Common myeloid progenitor, CD34-positive (primary cell): ENCODE data around the gene UNK.
A peak's percentile ranks its signal among the peaks of the same experiment; 100 is the strongest.
"Not testable (repeated sequence)": the region's sequence is repeated elsewhere in the genome, so short reads cannot be mapped to it uniquely, and the experiment has no call there.

Source experiments
- CTCF ChIA-PET: fragments of 350-600 bp; sonication (Branson Sonifier 250); formaldehyde crosslinking; loops from one replicate; lab custom pipeline; 2021; ENCODE audit warnings: antibody characterized with exemption; lab: Charles Lee
- POLR2A ChIA-PET: fragments of 350-600 bp; sonication (Branson Sonifier 250); formaldehyde crosslinking; loops from one replicate; lab custom pipeline; 2021; ENCODE audit warnings: antibody characterized with exemption; lab: Charles Lee
- DNase-seq, 3 donors: peaks; one replicate each; pipeline versions ENCODE4 v3.0.0 to v3.0.0-alpha.2; 2013
- H3K27ac ChIP-seq, 2 experiments: 1 replicate in 1 of 2; 2 replicates in 1 of 2; pipeline ENCODE4 v1.7.0; 2013; ENCODE audit warnings: inconsistent platforms in 2 of 2, low read length in 2 of 2, mild to moderate bottlenecking in 2 of 2, low read depth in 1 of 2, moderate library complexity in 1 of 2; ENCODE audit not compliant: severe bottlenecking in 2 of 2, insufficient read depth in 1 of 2, poor library complexity in 1 of 2
- H3K27me3 ChIP-seq, 5 experiments: replicated peaks in 2 of 5; 1 replicate in 3 of 5; 2 replicates in 2 of 5; pipeline versions ENCODE4 v1.6.1 to v1.7.0; 2013; ENCODE audit warnings: low read length in 4 of 5, mild to moderate bottlenecking in 2 of 5, moderate library complexity in 2 of 5, inconsistent platforms in 1 of 5; ENCODE audit not compliant: insufficient read depth in 5 of 5, control insufficient read depth in 4 of 5
- H3K36me3 ChIP-seq, 4 experiments: 1 replicate in 2 of 4; 2 replicates in 2 of 4; pipeline versions ENCODE4 v1.6.1 to v1.7.0; 2013; ENCODE audit warnings: low read length in 3 of 4, control low read depth in 1 of 4, mild to moderate bottlenecking in 1 of 4; ENCODE audit not compliant: control insufficient read depth in 4 of 4, insufficient read depth in 4 of 4
- H3K4me1 ChIP-seq, 4 experiments: 1 replicate in 3 of 4; 2 replicates in 1 of 4; pipeline versions ENCODE4 v1.6.1 to v1.7.1; 2013; ENCODE audit warnings: low read length in 3 of 4, mild to moderate bottlenecking in 3 of 4, control low read depth in 1 of 4, inconsistent platforms in 1 of 4, moderate library complexity in 1 of 4; ENCODE audit not compliant: control insufficient read depth in 4 of 4, insufficient read depth in 4 of 4; ENCODE audit errors: control extremely low read depth in 1 of 4
- H3K4me3 ChIP-seq, 7 experiments: 1 replicate in 4 of 7; 2 replicates in 3 of 7; pipeline versions ENCODE4 v1.5.1 to v1.7.0; 2013; ENCODE audit warnings: mild to moderate bottlenecking in 7 of 7, low read length in 6 of 7, moderate library complexity in 6 of 7, inconsistent platforms in 2 of 7, low read depth in 2 of 7, control low read depth in 1 of 7; ENCODE audit not compliant: insufficient read depth in 4 of 7, control insufficient read depth in 1 of 7; ENCODE audit errors: extremely low read depth in 1 of 7
- H3K9me3 ChIP-seq, 5 experiments: 1 replicate in 4 of 5; 2 replicates in 1 of 5; pipeline versions ENCODE4 v1.6.1 to v1.7.1; 2013; ENCODE audit warnings: low read length in 4 of 5, mild to moderate bottlenecking in 2 of 5, inconsistent platforms in 1 of 5, low read depth in 1 of 5, moderate library complexity in 1 of 5; ENCODE audit not compliant: control insufficient read depth in 4 of 5, insufficient read depth in 2 of 5; ENCODE audit errors: control extremely low read depth in 1 of 5
- WGBS: methylation state at CpG from one replicate; pipeline ENCODE4 v1.1.5; 2013; ENCODE audit not compliant: insufficient coverage; 5-methylcytosine and 5-hydroxymethylcytosine counted together

Gene UNK

GRCh38 chr17:75849279-75849646, 64.7 kb downstream of the UNK start:
- Histone ChIP-seq H3K4me3 (no peak overlapping the region), H3K36me3 (peaks cover 8 to 58% (median 48%) of the 10 kb centered on the region in 4 experiments), H3K9me3 (no peaks in the 10 kb centered on the region), H3K27ac (no peak overlapping the region), H3K4me1 (peaks cover 4 to 53% (median 39%) of the 10 kb centered on the region in 4 experiments), H3K27me3 (no peaks in the 10 kb centered on the region)
- CTCF ChIA-PET = interaction anchor here (1.0 to 14.6 kb wide), 5 partner anchors 9 to 50 kb away, joined by 3 to 174 read pairs (median 5); partner anchors contain the start of gene WBP2
- no peak for DNase-seq
- POLR2A ChIA-PET = interaction anchor here (1.5 kb wide), 1 partner anchor 17 kb away, joined by 4 read pairs; no protein-coding TSS in a partner anchor
- WGBS = 95% methylated on average over 9 of the region's 11 CpGs

GRCh38 chr17:75849724-75850123, 65.1 kb downstream of the UNK start:
- POLR2A ChIA-PET = no interaction called here
- Histone ChIP-seq H3K4me3 (no peak overlapping the region), H3K27me3 (no peaks in the 10 kb centered on the region), H3K4me1 (peaks cover 9 to 53% (median 40%) of the 10 kb centered on the region in 4 experiments), H3K9me3 (no peaks in the 10 kb centered on the region), H3K36me3 (peaks cover 8 to 58% (median 48%) of the 10 kb centered on the region in 4 experiments), H3K27ac (no peak overlapping the region)
- 78% methylated on average over 7 of the region's 9 CpGs for WGBS
- DNase-seq = no peak
- CTCF ChIA-PET = interaction anchor here (0.8 to 14.6 kb wide), 5 partner anchors 9 to 50 kb away, joined by 3 to 174 read pairs (median 5); partner anchors contain the start of gene WBP2

- Histone ChIP-seq H3K4me1 (peaks cover 9 to 43% (median 29%) of the 10 kb centered on the region in 4 experiments), H3K4me3 (no peak overlapping the region), H3K36me3 (peaks cover 8 to 55% (median 44%) of the 10 kb centered on the region in 4 experiments), H3K9me3 (no peaks in the 10 kb centered on the region), H3K27me3 (no peaks in the 10 kb centered on the region), H3K27ac (no peak overlapping the region)
- no peak for DNase-seq
- 95% methylated on average over 11 of the region's 12 CpGs for WGBS
- ChIA-PET CTCF (interaction anchor here (1.6 to 14.6 kb wide), 3 partner anchors 7 to 25 kb away, joined by 4 to 174 read pairs (median 134); partner anchors contain the start of gene WBP2), POLR2A (no interaction called here)
Observed at GRCh38 chr17:75850928-75851692, 66.5 kb downstream of the UNK start.

GRCh38 chr17:75851693-75851991, 67.0 kb downstream of the UNK start:
- CTCF ChIA-PET = interaction anchor here (14.6 kb wide), 1 partner anchor 21 kb away, joined by 174 read pairs; no protein-coding TSS in a partner anchor
- POLR2A ChIA-PET, DNase-seq: not testable (repeated sequence)

GRCh38 chr17:75853433-75853832, 68.8 kb downstream of the UNK start:
- H3K27me3 ChIP-seq = no peaks in the 10 kb centered on the region
- peaks cover 5 to 32% (median 24%) of the 10 kb centered on the region in 4 experiments for H3K36me3 ChIP-seq
- peaks cover 19 to 55% (median 39%) of the 10 kb centered on the region in 4 experiments for H3K4me1 ChIP-seq
- POLR2A ChIA-PET = interaction anchor here (1.3 to 3.4 kb wide), 2 partner anchors 9 to 77 kb away, joined by 5 to 35 read pairs; partner anchors contain the start of gene UNC13D
- CTCF ChIA-PET = interaction anchor here (1.2 to 12.6 kb wide), 6 partner anchors 6 to 44 kb away, joined by 3 to 214 read pairs (median 6); partner anchors contain the start of genes TRIM47, TRIM65 and UNC13D
- no peaks in the 10 kb centered on the region for H3K9me3 ChIP-seq
- no peak overlapping the region for H3K4me3 ChIP-seq
- no peak for DNase-seq
- peak overlapping the region in 1 of 2 experiments; percentile 45 for H3K27ac ChIP-seq
- 98% methylated on average over 4 of the region's 7 CpGs for WGBS

More at GRCh38 chr17:75851693-75851991, 67.0 kb downstream of the UNK start:
- Histone ChIP-seq H3K36me3 (peaks cover 8 to 50% (median 41%) of the 10 kb centered on the region in 4 experiments), H3K4me1 (peaks cover 14 to 44% (median 29%) of the 10 kb centered on the region in 4 experiments)
- not testable (repeated sequence) for H3K4me3 ChIP-seq, H3K27ac ChIP-seq, H3K9me3 ChIP-seq, H3K27me3 ChIP-seq
- WGBS = 98% methylated on average over 12 of the region's 15 CpGs

GRCh38 chr17:75854101-75854748, 69.6 kb downstream of the UNK start:
- POLR2A ChIA-PET = interaction anchor here (0.8 to 3.4 kb wide), 5 partner anchors 10 to 78 kb away, joined by 4 to 35 read pairs (median 5); partner anchors contain the start of gene UNC13D
- H3K27me3 ChIP-seq = no peaks in the 10 kb centered on the region
- peak overlapping the region; percentile 58 to 90 for H3K27ac ChIP-seq
- no peak for DNase-seq
- peaks cover 3 to 25% (median 16%) of the 10 kb centered on the region in 4 experiments for H3K36me3 ChIP-seq
- H3K4me1 ChIP-seq = peaks cover 22 to 55% (median 39%) of the 10 kb centered on the region in 4 experiments
- CTCF ChIA-PET = interaction anchor here (0.8 to 12.6 kb wide), 10 partner anchors 7 to 101 kb away, joined by 3 to 214 read pairs (median 4); partner anchors contain the start of genes TRIM47, TRIM65 and UNC13D
- H3K4me3 ChIP-seq = peak overlapping the region in 6 of 7 experiments; percentile 74 to 97 (median 84)
- WGBS = 53% methylated on average over 6 of the region's 7 CpGs
- no peaks in the 10 kb centered on the region for H3K9me3 ChIP-seq
